ENCODE results near the gene POT1.
A peak's percentile ranks its signal among the peaks of the same experiment; 100 is the strongest.

The POT1 gene

GRCh38 chr7:124813994-124814798 lies 115.4 kb downstream of the POT1 start:
- H3K4me3 ChIP-seq (ENCODE audit: low read depth, low read length), result no peak overlapping the region
- DNase-seq (ENCODE audit: low read depth), result no peak

- DNase-seq (ENCODE audit: low read depth), result no peak
- no peak overlapping the region for H3K4me3 ChIP-seq (ENCODE audit: low read depth, low read length)
These were observed 116.9 kb downstream of the POT1 start for GRCh38 chr7:124812764-124813163.

GRCh38 chr7:124811341-124811740 lies 118.3 kb downstream of the POT1 start:
- no peak for DNase-seq (ENCODE audit: low read depth)
- no peak overlapping the region for H3K4me3 ChIP-seq (ENCODE audit: low read depth, low read length)

GRCh38 chr7:124810605-124811004 lies 119.0 kb downstream of the POT1 start:
- no peak for DNase-seq (ENCODE audit: low read depth)
- no peak overlapping the region for H3K4me3 ChIP-seq (ENCODE audit: low read depth, low read length)

- no peak overlapping the region for H3K4me3 ChIP-seq (ENCODE audit: low read depth, low read length)
- DNase-seq (ENCODE audit: low read depth), result no peak
These were observed 121.4 kb downstream of the POT1 start for GRCh38 chr7:124808206-124808605.

- H3K4me3 ChIP-seq (ENCODE audit: low read depth, low read length), result no peak overlapping the region
- no peak for DNase-seq (ENCODE audit: low read depth)
These were observed 128.2 kb downstream of the POT1 start for GRCh38 chr7:124801330-124801895.

- DNase-seq (ENCODE audit: low read depth), result no peak
- no peak overlapping the region for H3K4me3 ChIP-seq (ENCODE audit: low read depth, low read length)
These were observed 129.2 kb downstream of the POT1 start for GRCh38 chr7:124800386-124800785.

GRCh38 chr7:124799448-124799847 lies 130.2 kb downstream of the POT1 start:
- no peak for DNase-seq (ENCODE audit: low read depth)

GRCh38 chr7:124796771-124797170 lies 132.9 kb downstream of the POT1 start:
- no peak overlapping the region for H3K4me3 ChIP-seq (ENCODE audit: low read depth, low read length)
- DNase-seq (ENCODE audit: low read depth), result no peak

More at GRCh38 chr7:124799448-124799847, 130.2 kb downstream of the POT1 start:
- H3K4me3 ChIP-seq (ENCODE audit: low read depth, low read length), result no peak overlapping the region

- no peak for DNase-seq (ENCODE audit: low read depth)
- no peak overlapping the region for H3K4me3 ChIP-seq (ENCODE audit: low read depth, low read length)
These were observed 136.9 kb downstream of the POT1 start for GRCh38 chr7:124792696-124793095.

- no peak overlapping the region for H3K4me3 ChIP-seq (ENCODE audit: low read depth, low read length)
- DNase-seq (ENCODE audit: low read depth), result no peak
These were observed 137.6 kb downstream of the POT1 start for GRCh38 chr7:124792002-124792401.

GRCh38 chr7:124791426-124791825 lies 138.2 kb downstream of the POT1 start:
- no peak for DNase-seq (ENCODE audit: low read depth)

GRCh38 chr7:124790645-124791044 lies 139.0 kb downstream of the POT1 start:
- no peak for DNase-seq (ENCODE audit: low read depth)
- no peak overlapping the region for H3K4me3 ChIP-seq (ENCODE audit: low read depth, low read length)

More at GRCh38 chr7:124791426-124791825, 138.2 kb downstream of the POT1 start:
- no peak overlapping the region for H3K4me3 ChIP-seq (ENCODE audit: low read depth, low read length)

GRCh38 chr7:124785994-124786393 lies 143.6 kb downstream of the POT1 start:
- H3K4me3 ChIP-seq (ENCODE audit: low read depth, low read length), result no peak overlapping the region
- no peak for DNase-seq (ENCODE audit: low read depth)

- peak; percentile 10 for DNase-seq (ENCODE audit: low read depth)
- no peak overlapping the region for H3K4me3 ChIP-seq (ENCODE audit: low read depth, low read length)
These were observed 144.5 kb downstream of the POT1 start for GRCh38 chr7:124784879-124785818.

- H3K4me3 ChIP-seq (ENCODE audit: low read depth, low read length), result no peak overlapping the region
- no peak for DNase-seq (ENCODE audit: low read depth)
These were observed 146.4 kb downstream of the POT1 start for GRCh38 chr7:124783271-124783670.

GRCh38 chr7:124781907-124782734 lies 147.5 kb downstream of the POT1 start:
- no peak for DNase-seq (ENCODE audit: low read depth)
- H3K4me3 ChIP-seq (ENCODE audit: low read depth, low read length), result no peak overlapping the region

GRCh38 chr7:124781418-124781817 lies 148.2 kb downstream of the POT1 start:
- H3K4me3 ChIP-seq (ENCODE audit: low read depth, low read length), result no peak overlapping the region
- DNase-seq (ENCODE audit: low read depth), result no peak

GRCh38 chr7:124780608-124781007 lies 149.0 kb downstream of the POT1 start:
- DNase-seq (ENCODE audit: low read depth), result no peak
- H3K4me3 ChIP-seq (ENCODE audit: low read depth, low read length), result no peak overlapping the region
